ENCODE measurements around the gene COL18A1. TPM values are rescaled to one million over a fixed set of nuclear protein-coding genes. Genes with fewer than 3 reads are reported as not detected.

The COL18A1 gene
- total and polyA plus RNA-seq, 9 of the 15 experiments (the other 6 are each of a cell fraction or from before 2014, with no cell fraction given), result 0.14 to 16.4 (median 2.0) TPM

DNA sequence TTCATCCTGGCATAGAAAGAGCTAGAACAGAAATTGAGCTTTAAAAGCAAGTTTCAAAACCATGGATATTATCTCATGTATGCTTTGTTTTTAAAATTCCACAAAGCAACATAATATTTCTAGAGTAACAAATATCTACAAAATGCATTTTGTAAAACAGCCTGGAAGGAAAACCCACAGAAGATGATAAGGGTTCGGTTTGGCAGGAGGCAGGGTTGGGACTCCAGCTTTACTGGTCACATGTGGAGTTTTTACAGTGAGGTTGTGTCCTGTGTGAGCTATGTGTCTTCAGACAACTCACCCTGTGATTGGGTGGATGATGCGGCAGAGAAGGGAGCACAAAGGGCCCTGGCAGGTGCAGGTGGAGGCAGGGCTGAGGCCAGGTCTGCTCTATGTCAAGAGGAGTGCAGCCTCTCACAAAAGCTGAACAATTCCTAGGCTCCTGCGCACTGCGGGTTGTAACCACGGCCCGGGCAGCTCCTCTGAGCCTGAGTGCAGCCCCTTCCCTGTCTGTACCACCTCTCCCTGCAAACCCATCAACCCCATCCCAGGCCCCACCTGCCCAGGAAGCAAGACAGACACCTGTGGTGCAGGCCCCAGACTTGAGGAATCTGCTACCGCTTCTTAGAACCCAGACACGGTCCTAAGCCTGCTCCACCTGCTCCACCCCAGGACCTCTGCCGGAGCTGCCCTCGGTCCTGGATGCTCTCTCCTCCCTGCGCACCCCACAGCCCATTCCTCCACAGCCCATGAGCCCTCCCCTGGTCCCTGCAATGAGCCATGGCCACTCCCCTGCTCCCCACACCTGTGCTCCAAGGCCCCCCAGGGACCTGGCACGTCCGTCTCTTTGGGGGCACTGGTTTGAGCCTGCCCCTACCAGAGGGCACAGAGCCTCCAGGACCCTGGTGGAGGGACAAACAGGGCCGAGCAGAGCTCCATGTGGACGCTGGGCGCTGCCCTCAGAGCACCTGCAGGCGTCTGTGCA, 2.8 kb upstream of the COL18A1 start:
- 46% methylated on average over 17 of the region's 17 CpGs for WGBS (ENCODE audit: insufficient coverage, low coverage, missing lambda C conversion rate)
- no peak for DNase-seq (ENCODE audit: extremely low read depth in 1 of 4, low spot score in 3 of 4)
- Histone ChIP-seq H3K9me3 (replicated peaks; ENCODE audit: control insufficient read depth, insufficient read depth, low read depth, low read length) (peaks cover 14% of the 10 kb centered on the region; the same call in 1 of the 2 replicates), H3K9ac (ENCODE audit: insufficient read depth in 1 of 2, low read depth in 2 of 2, low read length in 2 of 2) (no peak overlapping the region), H4K20me1 (replicated peaks; ENCODE audit: control insufficient read depth, insufficient read depth, low read length) (no peaks in the 10 kb centered on the region), H3K79me2 (ENCODE audit: control insufficient read depth, insufficient read depth, low read length) (peaks cover 6% of the 10 kb centered on the region; the same call in 1 of the 3 replicates), H3K27me3 (ENCODE audit: control insufficient read depth in 2 of 2, insufficient read depth in 2 of 2, low read length in 2 of 2) (peaks cover 4 to 6% of the 10 kb centered on the region in 2 experiments; a peak in 4 of 5 replicates), H3K36me3 (ENCODE audit: control insufficient read depth, insufficient read depth, low read length) (no peaks in the 10 kb centered on the region), H3K4me3 (no peak overlapping the region), H3K4me2 (ENCODE audit: insufficient read depth, low read length) (no peak overlapping the region), H3K27ac (ENCODE audit: extremely low read depth, low read depth, low read length) (no peak overlapping the region), H2AFZ (ENCODE audit: low read depth, low read length) (no peak overlapping the region), H3K4me1 (replicated peaks in 1 of 2; ENCODE audit: control insufficient read depth in 2 of 2, insufficient read depth in 2 of 2, low read length in 2 of 2) (peaks cover 4 to 40% of the 10 kb centered on the region in 2 experiments; a peak in 4 of 5 replicates), H3K9me1 (ENCODE audit: control insufficient read depth, insufficient read depth, low read length) (no peaks in the 10 kb centered on the region)
- no peak for FAIRE-seq
- no peak for ATAC-seq
- in situ Hi-C loops (cut with MboI), result no loop called here
- no TSS peak for BruUV-seq (replicated peaks)
- CTCF ChIA-PET (ENCODE audit: low intra/inter-chr PET ratio), result no interaction called here
- POLR2A ChIA-PET, result interaction anchor here (1.1 to 1.5 kb wide), 3 partner anchors 8 to 21 kb away, joined by 4 to 6 read pairs (median 5); no protein-coding TSS in a partner anchor
- intact Hi-C loops (cut with micrococcal nuclease), result no loop called here
- TF ChIP-seq CAMTA2 (CRISPR knock-in tag; conservative IDR thresholded peaks at IDR 0.05) (no peak), HMGN3 (IDR thresholded peaks at IDR 0.05; ENCODE audit: borderline replicate concordance, extremely low read depth, insufficient read length, low read depth, low read length) (no peak), EHMT2 (IDR thresholded peaks at IDR 0.05) (no peak)
